ENCODE results near the gene CCDC57. TPM values are rescaled to one million over a fixed set of nuclear protein-coding genes. Genes with fewer than 3 reads are reported as not detected.

Gene CCDC57
- total and polyA plus RNA-seq, 9 of the 15 experiments (the other 6 are each of a cell fraction or from before 2014, with no cell fraction given), result 0.83 to 36.2 (median 13.6) TPM

- peak overlapping the region; percentile 81 for H2AFZ ChIP-seq (ENCODE audit: low read depth, low read length)
- ChIA-PET CTCF (ENCODE audit: low intra/inter-chr PET ratio) (interaction anchor here (0.6 kb wide), 1 partner anchor 182 kb away, joined by 3 read pairs; no protein-coding TSS in a partner anchor), POLR2A (interaction anchor here (0.6 to 2.0 kb wide), 21 partner anchors 9 to 578 kb away, joined by 3 to 16 read pairs (median 3); partner anchors contain the start of genes CENPX and DCXR)
- H3K36me3 ChIP-seq (ENCODE audit: control insufficient read depth, insufficient read depth, low read length), result peaks cover 34% of the 10 kb centered on the region
- H3K9me1 ChIP-seq (ENCODE audit: control insufficient read depth, insufficient read depth, low read length), result no peaks in the 10 kb centered on the region
- peak overlapping the region; percentile 95 for H3K27ac ChIP-seq (ENCODE audit: extremely low read depth, low read depth, low read length)
- peaks cover 45 to 92% of the 10 kb centered on the region in 2 experiments for H3K4me1 ChIP-seq (replicated peaks in 1 of 2; ENCODE audit: control insufficient read depth in 2 of 2, insufficient read depth in 2 of 2, low read length in 2 of 2)
- in situ Hi-C loops (cut with MboI), result no loop called here
- H3K4me3 ChIP-seq, result peak overlapping the region; percentile 55
- H3K27me3 ChIP-seq (ENCODE audit: control insufficient read depth in 2 of 2, insufficient read depth in 2 of 2, low read length in 2 of 2), result no peaks in the 10 kb centered on the region
- H3K79me2 ChIP-seq (ENCODE audit: control insufficient read depth, insufficient read depth, low read length), result peaks cover 53% of the 10 kb centered on the region
- BruUV-seq (replicated peaks), result TSS peak; percentile 88
- peaks cover 25% of the 10 kb centered on the region for H4K20me1 ChIP-seq (replicated peaks; ENCODE audit: control insufficient read depth, insufficient read depth, low read length)
- WGBS (ENCODE audit: insufficient coverage, low coverage, missing lambda C conversion rate), result 5% methylated on average over 44 of the region's 80 CpGs
- peak overlapping the region; percentile 96 to 99 for H3K9ac ChIP-seq (ENCODE audit: insufficient read depth in 1 of 2, low read depth in 2 of 2, low read length in 2 of 2)
- intact Hi-C loops (cut with micrococcal nuclease), result loop anchor here (5.0 kb wide), 1 partner anchor 67 kb away; the partner anchor contains the start of gene RAC3
- H3K9me3 ChIP-seq (replicated peaks; ENCODE audit: control insufficient read depth, insufficient read depth, low read depth, low read length), result no peaks in the 10 kb centered on the region
- ATAC-seq (peak; percentile 33), FAIRE-seq (peak; percentile 37), DNase-seq (ENCODE audit: extremely low read depth in 1 of 4, low spot score in 3 of 4) (peak in 2 of 4 experiments; percentile 90 to 91)
- peak overlapping the region; percentile 80 for H3K4me2 ChIP-seq (ENCODE audit: insufficient read depth, low read length)
- peak; percentile 65; the same call in 1 of the 2 replicates for TF ChIP-seq MED1 (CRISPR knock-in tag; IDR thresholded peaks at IDR 0.05; ENCODE audit: borderline replicate concordance)
- 0 out of 2 replicates have a peak, but pooled peaks have one; percentile 14 for TF ChIP-seq ZBTB7A (IDR thresholded peaks at IDR 0.05; ENCODE audit: borderline replicate concordance, control insufficient read depth, low read depth, low read length)
- no peak; a peak in 1 of 3 replicates for TF ChIP-seq CBX3 (IDR thresholded peaks at IDR 0.05; ENCODE audit: borderline replicate concordance in 1 of 2, low read length in 2 of 2)
- TF ChIP-seq ETV6 (IDR thresholded peaks at IDR 0.05; ENCODE audit: borderline replicate concordance in 1 of 2, low read depth in 2 of 2, low read length in 1 of 2), result no peak
- TF ChIP-seq ETV6 (CRISPR knock-in tag; IDR thresholded peaks at IDR 0.05; ENCODE audit: borderline replicate concordance), result 0 out of 2 replicates have a peak, but pooled peaks have one; percentile 27
- no peak; a peak in 1 of 4 replicates for TF ChIP-seq RAD21 (CRISPR knock-in tag; conservative IDR thresholded peaks at IDR 0.05 in 1 of 2, IDR thresholded peaks at IDR 0.05 in 1 of 2)
- no peak for TF ChIP-seq ZBTB5 (IDR thresholded peaks at IDR 0.05)
- no peak for TF ChIP-seq PURB (CRISPR knock-in tag; IDR thresholded peaks at IDR 0.05; ENCODE audit: low read depth)
- TF ChIP-seq RNF2 (IDR thresholded peaks at IDR 0.05), result no peak; the same call in 1 of the 2 replicates
- TF ChIP-seq CUX1 (CRISPR knock-in tag; IDR thresholded peaks at IDR 0.05), result no peak
Observed at GRCh38 chr17:82098939-82099763, 113.5 kb downstream of the CCDC57 start.
